Erythroblast (primary cell): Measurements from ENCODE around the gene ARHGAP24.

ENCODE experiments used
- GATA1 ChIP-seq: IDR thresholded peaks from 2 replicates; pipeline ENCODE4 v1.6.1; 2011; ENCODE audit warnings: low read depth, mild to moderate bottlenecking, control low read depth, low read length, moderate library complexity
- POLR2A ChIP-seq: IDR thresholded peaks from 2 replicates; pipeline ENCODE4 v1.6.1; 2011; ENCODE audit warnings: mild to moderate bottlenecking, low read length

GRCh38 chr4:85717351-85717750, 242.4 kb downstream of the ARHGAP24 start:
- TF ChIP-seq POLR2A: no peak
- no peak for TF ChIP-seq GATA1
